ENCODE results near the gene RAI14. TPM values are rescaled to one million over a fixed set of nuclear protein-coding genes. Genes with fewer than 3 reads are reported as not detected.

Gene RAI14
- total RNA-seq, 2 experiments from 2014 or later, result 0.92 to 12.3 TPM

- intact Hi-C loops (cut with micrococcal nuclease; ENCODE audit: unreplicated experiment), result no loop called here
- Histone ChIP-seq H2AFZ (ENCODE audit: low read length) (no peak overlapping the region), H3K9me2 (ENCODE audit: insufficient read depth, low read length) (no peaks in the 10 kb centered on the region), H3K4me3 (ENCODE audit: low read depth, low read length, poor library complexity, severe bottlenecking) (no peak overlapping the region), H3K9me3 (ENCODE audit: low read length) (no peaks in the 10 kb centered on the region), H4K20me1 (ENCODE audit: insufficient read depth, low read length) (no peaks in the 10 kb centered on the region), H3K36me3 (ENCODE audit: insufficient read depth, low read length) (no peaks in the 10 kb centered on the region), H3K4me1 (ENCODE audit: insufficient read depth, low read length, poor library complexity, severe bottlenecking) (no peaks in the 10 kb centered on the region), H3K27ac (ENCODE audit: low read depth, low read length, poor library complexity, severe bottlenecking) (no peak overlapping the region), H3K79me2 (ENCODE audit: insufficient read depth, low read depth, low read length) (no peaks in the 10 kb centered on the region), H3K4me2 (ENCODE audit: low read length) (no peak overlapping the region)
- ChIA-PET CTCF (ENCODE audit: unreplicated experiment) (no interaction called here), POLR2A (no interaction called here)
- no peak for DNase-seq (ENCODE audit: low spot score)
- no peak for TF ChIP-seq EZH2phosphoT487 (IDR thresholded peaks at IDR 0.05; ENCODE audit: borderline replicate concordance, low read depth, low read length)
- TF ChIP-seq CTCF (conservative IDR thresholded peaks at IDR 0.05; ENCODE audit: low read length), result no peak
- BruUV-seq (replicated peaks), result no TSS peak
These were observed 59.6 kb downstream of the RAI14 start for GRCh38 chr5:34715711-34716110.

GRCh38 chr5:34716986-34717385 lies 60.9 kb downstream of the RAI14 start:
- no peak overlapping the region for H3K27ac ChIP-seq (ENCODE audit: low read depth, low read length, poor library complexity, severe bottlenecking)
- TF ChIP-seq CTCF (conservative IDR thresholded peaks at IDR 0.05; ENCODE audit: low read length) (no peak), EZH2phosphoT487 (IDR thresholded peaks at IDR 0.05; ENCODE audit: borderline replicate concordance, low read depth, low read length) (no peak)
- no peak for DNase-seq (ENCODE audit: low spot score)
- no peaks in the 10 kb centered on the region for H3K4me1 ChIP-seq (ENCODE audit: insufficient read depth, low read length, poor library complexity, severe bottlenecking)
- H3K79me2 ChIP-seq (ENCODE audit: insufficient read depth, low read depth, low read length), result no peaks in the 10 kb centered on the region
- no peaks in the 10 kb centered on the region for H3K9me3 ChIP-seq (ENCODE audit: low read length)
- ChIA-PET CTCF (ENCODE audit: unreplicated experiment) (no interaction called here), POLR2A (interaction anchor here (0.5 kb wide), 1 partner anchor 188 kb away, joined by 4 read pairs; no protein-coding TSS in a partner anchor)
- intact Hi-C loops (cut with micrococcal nuclease; ENCODE audit: unreplicated experiment), result no loop called here
- H2AFZ ChIP-seq (ENCODE audit: low read length), result no peak overlapping the region
- H3K4me3 ChIP-seq (ENCODE audit: low read depth, low read length, poor library complexity, severe bottlenecking), result no peak overlapping the region
- no TSS peak for BruUV-seq (replicated peaks)
- H4K20me1 ChIP-seq (ENCODE audit: insufficient read depth, low read length), result no peaks in the 10 kb centered on the region
- H3K4me2 ChIP-seq (ENCODE audit: low read length), result no peak overlapping the region
- H3K9me2 ChIP-seq (ENCODE audit: insufficient read depth, low read length), result no peaks in the 10 kb centered on the region
- no peaks in the 10 kb centered on the region for H3K36me3 ChIP-seq (ENCODE audit: insufficient read depth, low read length)

GRCh38 chr5:34717426-34718327 lies 61.5 kb downstream of the RAI14 start:
- no peak overlapping the region for H3K27ac ChIP-seq (ENCODE audit: low read depth, low read length, poor library complexity, severe bottlenecking)
- H3K36me3 ChIP-seq (ENCODE audit: insufficient read depth, low read length), result no peaks in the 10 kb centered on the region
- POLR2A ChIA-PET, result interaction anchor here (0.5 to 0.6 kb wide), 2 partner anchors 106 to 188 kb away, joined by 3 to 4 read pairs; no protein-coding TSS in a partner anchor
- no peaks in the 10 kb centered on the region for H3K79me2 ChIP-seq (ENCODE audit: insufficient read depth, low read depth, low read length)
- H3K4me1 ChIP-seq (ENCODE audit: insufficient read depth, low read length, poor library complexity, severe bottlenecking), result no peaks in the 10 kb centered on the region
- no peak overlapping the region for H3K4me2 ChIP-seq (ENCODE audit: low read length)
- BruUV-seq (replicated peaks), result no TSS peak
- H2AFZ ChIP-seq (ENCODE audit: low read length), result no peak overlapping the region
- intact Hi-C loops (cut with micrococcal nuclease; ENCODE audit: unreplicated experiment), result no loop called here
- CTCF ChIA-PET (ENCODE audit: unreplicated experiment), result no interaction called here
- no peaks in the 10 kb centered on the region for H4K20me1 ChIP-seq (ENCODE audit: insufficient read depth, low read length)
- no peak for TF ChIP-seq EZH2phosphoT487 (IDR thresholded peaks at IDR 0.05; ENCODE audit: borderline replicate concordance, low read depth, low read length)
- TF ChIP-seq CTCF (conservative IDR thresholded peaks at IDR 0.05; ENCODE audit: low read length), result no peak
- DNase-seq (ENCODE audit: low spot score), result no peak
- H3K9me2 ChIP-seq (ENCODE audit: insufficient read depth, low read length), result no peaks in the 10 kb centered on the region
- no peak overlapping the region for H3K4me3 ChIP-seq (ENCODE audit: low read depth, low read length, poor library complexity, severe bottlenecking)
- H3K9me3 ChIP-seq (ENCODE audit: low read length), result no peaks in the 10 kb centered on the region
